ENCODE results near the gene SEC63.
A peak's percentile ranks its signal among the peaks of the same experiment; 100 is the strongest.

Gene SEC63

GRCh38 chr6:107983811-107984210 is 25.8 kb upstream of the SEC63 start:
- H3K9ac ChIP-seq: no peak overlapping the region
- H3K4me1 ChIP-seq (ENCODE audit: low read depth, poor library complexity, severe bottlenecking): no peaks in the 10 kb centered on the region
- no peaks in the 10 kb centered on the region for H3K79me2 ChIP-seq (ENCODE audit: insufficient read depth, low read depth)
- no peak overlapping the region for H3K4me3 ChIP-seq (IDR thresholded peaks at IDR 0.05; ENCODE audit: insufficient read depth, low read depth, low read length)
- no peaks in the 10 kb centered on the region for H3K36me3 ChIP-seq (ENCODE audit: insufficient read depth)
- H3K27me3 ChIP-seq (ENCODE audit: insufficient read depth, low read depth): no peaks in the 10 kb centered on the region
- no peak overlapping the region for H3K27ac ChIP-seq
- H3K4me2 ChIP-seq: no peak overlapping the region
- no peaks in the 10 kb centered on the region for H4K20me1 ChIP-seq (ENCODE audit: insufficient read depth)
- H2AFZ ChIP-seq (ENCODE audit: low read depth): no peak overlapping the region
- no peak for TF ChIP-seq CTCF (conservative IDR thresholded peaks at IDR 0.05; ENCODE audit: low read depth, low read length)

- H3K9ac ChIP-seq: no peak overlapping the region
- no peaks in the 10 kb centered on the region for H3K27me3 ChIP-seq (ENCODE audit: insufficient read depth, low read depth)
- TF ChIP-seq CTCF (conservative IDR thresholded peaks at IDR 0.05; ENCODE audit: low read depth, low read length): no peak
- H3K27ac ChIP-seq: no peak overlapping the region
- H2AFZ ChIP-seq (ENCODE audit: low read depth): no peak overlapping the region
- H3K36me3 ChIP-seq (ENCODE audit: insufficient read depth): no peaks in the 10 kb centered on the region
- H3K4me3 ChIP-seq (IDR thresholded peaks at IDR 0.05; ENCODE audit: insufficient read depth, low read depth, low read length): no peak overlapping the region
- H3K4me2 ChIP-seq: no peak overlapping the region
- H3K79me2 ChIP-seq (ENCODE audit: insufficient read depth, low read depth): no peaks in the 10 kb centered on the region
- H3K4me1 ChIP-seq (ENCODE audit: low read depth, poor library complexity, severe bottlenecking): no peaks in the 10 kb centered on the region
- H4K20me1 ChIP-seq (ENCODE audit: insufficient read depth): no peaks in the 10 kb centered on the region
Measured at GRCh38 chr6:107982486-107982885, 24.5 kb upstream of the SEC63 start.

GRCh38 chr6:107981695-107982094 is 23.7 kb upstream of the SEC63 start:
- H3K4me3 ChIP-seq (IDR thresholded peaks at IDR 0.05; ENCODE audit: insufficient read depth, low read depth, low read length): no peak overlapping the region
- H4K20me1 ChIP-seq (ENCODE audit: insufficient read depth): no peaks in the 10 kb centered on the region
- no peaks in the 10 kb centered on the region for H3K79me2 ChIP-seq (ENCODE audit: insufficient read depth, low read depth)
- no peak overlapping the region for H3K9ac ChIP-seq
- H3K27ac ChIP-seq: no peak overlapping the region
- H3K36me3 ChIP-seq (ENCODE audit: insufficient read depth): no peaks in the 10 kb centered on the region
- TF ChIP-seq CTCF (conservative IDR thresholded peaks at IDR 0.05; ENCODE audit: low read depth, low read length): no peak
- no peak overlapping the region for H2AFZ ChIP-seq (ENCODE audit: low read depth)
- H3K4me1 ChIP-seq (ENCODE audit: low read depth, poor library complexity, severe bottlenecking): no peaks in the 10 kb centered on the region
- H3K4me2 ChIP-seq: no peak overlapping the region
- H3K27me3 ChIP-seq (ENCODE audit: insufficient read depth, low read depth): no peaks in the 10 kb centered on the region

- Histone ChIP-seq H3K9ac (no peak overlapping the region), H3K79me2 (ENCODE audit: insufficient read depth, low read depth) (no peaks in the 10 kb centered on the region), H3K27ac (no peak overlapping the region), H3K36me3 (ENCODE audit: insufficient read depth) (no peaks in the 10 kb centered on the region), H3K27me3 (ENCODE audit: insufficient read depth, low read depth) (no peaks in the 10 kb centered on the region), H3K4me2 (no peak overlapping the region), H3K4me1 (ENCODE audit: low read depth, poor library complexity, severe bottlenecking) (no peaks in the 10 kb centered on the region), H2AFZ (ENCODE audit: low read depth) (no peak overlapping the region), H3K4me3 (IDR thresholded peaks at IDR 0.05; ENCODE audit: insufficient read depth, low read depth, low read length) (no peak overlapping the region), H4K20me1 (ENCODE audit: insufficient read depth) (no peaks in the 10 kb centered on the region)
- peak; percentile 49; the same call in 1 of the 2 replicates for TF ChIP-seq CTCF (conservative IDR thresholded peaks at IDR 0.05; ENCODE audit: low read depth, low read length)
Measured at GRCh38 chr6:107977283-107977682, 19.3 kb upstream of the SEC63 start.
